Gastrocnemius medialis (tissue), 4 donors: Measurements from ENCODE around the gene SNAP25. TPM values are rescaled to one million over a fixed set of nuclear protein-coding genes. Genes with fewer than 3 reads are reported as not detected.

ENCODE experiments used
- ATAC-seq, 2 donors: fragments of 150-250 bp; one replicate each; pipeline ENCODE4 v1.9.1; 2016
- DNase-seq, 2 donors: peaks; one replicate each; pipeline ENCODE4 v3.0.0-alpha.2; 2019
- H3K27ac ChIP-seq, 4 donors: fragments of 200-600 bp; sonication (generic); 1 replicate in 1 of 4; 2 replicates in 3 of 4; pipeline ENCODE4 v1.5.1; 2016 to 2018; ENCODE audit warnings: mild to moderate bottlenecking in 2 of 4, moderate library complexity in 1 of 4
- H3K27me3 ChIP-seq, 3 donors: fragments of 200-600 bp; sonication (generic) in 2 of 3; 1 replicate in 1 of 3; 2 replicates in 2 of 3; pipeline versions ENCODE4 v1.5.1 to v1.6.0; 2016 to 2019; ENCODE audit warnings: mild to moderate bottlenecking in 1 of 3, moderate library complexity in 1 of 3
- H3K36me3 ChIP-seq, 2 donors: fragments of 200-600 bp; sonication (generic) in 1 of 2; one replicate each; pipeline ENCODE4 v1.5.1; 2017 to 2018
- H3K4me1 ChIP-seq, 2 donors: fragments of 200-600 bp; sonication (generic) in 1 of 2; one replicate each; pipeline ENCODE4 v1.5.1; 2016 to 2017; ENCODE audit warnings: mild to moderate bottlenecking in 2 of 2
- H3K4me3 ChIP-seq, 4 donors: fragments of 200-600 bp; sonication (generic) in 3 of 4; 1 replicate in 1 of 4; 2 replicates in 3 of 4; pipeline ENCODE4 v1.5.1; 2016 to 2019; ENCODE audit warnings: mild to moderate bottlenecking in 2 of 4
- H3K9me3 ChIP-seq, 3 donors: fragments of 200-600 bp; sonication (generic) in 2 of 3; 1 replicate in 1 of 3; 2 replicates in 2 of 3; pipeline ENCODE4 v1.5.1; 2016 to 2019
- CTCF ChIP-seq, 5 experiments: fragments of 450-650 bp in 3 of 5; fragments of 200-600 bp in 2 of 5; sonication (generic) in 2 of 5; IDR thresholded peaks in 4 of 5; conservative IDR thresholded peaks in 1 of 5; 1 replicate in 4 of 5; 2 replicates in 1 of 5; pipeline ENCODE4 v1.5.1; 2016 to 2019; ENCODE audit warnings: antibody characterized with exemption in 5 of 5, mild to moderate bottlenecking in 3 of 5, moderate library complexity in 3 of 5
- POLR2A ChIP-seq, 2 donors: fragments of 450-650 bp; IDR thresholded peaks; one replicate each; pipeline ENCODE4 v1.6.1; 2017; ENCODE audit warnings: antibody characterized with exemption in 2 of 2, mild to moderate bottlenecking in 2 of 2, moderate library complexity in 2 of 2
- in situ Hi-C, 4 donors: fragments of 200-750 bp; cut with MboI; loops; one replicate each; pipeline versions ENCODE4 v1.15.0 to v1.8.0; 2017; ENCODE audit warnings: low sequenced_read_pairs in 4 of 4
- intact Hi-C: fragments of 100-400 bp; cut with DNase I; formaldehyde crosslinking; loops from one replicate; pipeline ENCODE4 v1.15.1; 2023; ENCODE audit warnings: low total_unique reads
- total RNA-seq, 4 donors: library from RNA; depleted of rRNA; stranded (reverse); fragments of >200 nt; gene quantifications; one replicate each; pipeline versions ENCODE4 v1.1.0 to v1.2.3, GENCODE V29; 2016

The SNAP25 gene
- total RNA-seq, 4 donors from 2014 or later = 0.23 TPM; not detected in 3

DNA sequence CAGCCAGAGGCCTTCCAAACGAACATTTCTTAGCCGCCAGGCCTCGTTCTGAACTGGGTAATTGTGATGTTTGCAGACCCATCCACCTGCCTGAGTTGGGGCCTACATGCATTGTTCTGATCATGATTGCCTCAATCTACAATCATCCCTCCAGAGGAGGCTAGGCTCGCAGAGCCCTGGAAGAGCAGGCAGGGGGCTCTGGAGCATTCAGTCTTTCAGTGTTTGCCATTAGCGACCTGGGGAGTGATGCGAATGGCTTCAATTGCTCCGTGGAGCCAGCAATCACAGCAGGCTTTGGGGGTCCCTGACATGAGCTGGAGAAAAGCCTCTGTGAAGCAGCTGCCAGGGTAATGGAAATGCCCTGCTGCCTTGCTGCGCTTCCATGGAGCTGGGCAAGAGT is 22.0 kb downstream of the SNAP25 start:
- Histone ChIP-seq H3K9me3 (no peaks in the 10 kb centered on the region), H3K27me3 (no peaks in the 10 kb centered on the region), H3K36me3 (no peaks in the 10 kb centered on the region), H3K27ac (no peak overlapping the region), H3K4me1 (no peaks in the 10 kb centered on the region), H3K4me3 (no peak overlapping the region)
- DNase-seq = no peak
- no peak for ATAC-seq
- no peak for TF ChIP-seq CTCF (IDR thresholded peaks at IDR 0.05 in 4 of 5, conservative IDR thresholded peaks at IDR 0.05 in 1 of 5)
- no peak for TF ChIP-seq POLR2A (IDR thresholded peaks at IDR 0.05)
- in situ Hi-C loops (no loop called here), intact Hi-C loops (no loop called here)

- ATAC-seq (no peak), DNase-seq (no peak)
- TF ChIP-seq POLR2A (IDR thresholded peaks at IDR 0.05) (no peak), CTCF (IDR thresholded peaks at IDR 0.05 in 4 of 5, conservative IDR thresholded peaks at IDR 0.05 in 1 of 5) (no peak)
- intact Hi-C loops (no loop called here), in situ Hi-C loops (no loop called here)
- Histone ChIP-seq H3K27me3 (no peaks in the 10 kb centered on the region), H3K27ac (no peak overlapping the region), H3K4me1 (no peaks in the 10 kb centered on the region), H3K4me3 (no peak overlapping the region), H3K36me3 (no peaks in the 10 kb centered on the region), H3K9me3 (no peaks in the 10 kb centered on the region)
These were observed 23.5 kb downstream of the SNAP25 start for GRCh38 chr20:10242166-10242565.

DNA sequence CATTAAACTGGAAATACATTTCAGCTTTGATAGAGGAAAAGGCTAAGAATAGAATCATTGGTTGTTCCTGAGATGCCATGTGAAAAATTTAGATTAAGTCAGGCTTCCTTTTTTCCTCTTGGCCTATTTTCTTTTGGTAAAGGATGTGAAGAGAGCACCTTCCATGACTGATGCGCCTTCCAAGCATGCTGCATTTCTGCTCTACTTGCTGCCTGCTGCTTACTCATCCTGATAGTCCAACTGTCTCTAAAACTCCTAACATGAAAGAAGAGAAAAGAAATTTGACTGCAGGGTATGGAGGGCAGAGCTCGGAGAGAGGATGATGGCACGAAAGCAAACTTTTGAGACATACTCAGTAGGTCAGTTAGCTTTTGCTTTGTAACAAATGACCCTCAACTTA is 28.8 kb downstream of the SNAP25 start:
- H3K27me3 ChIP-seq = no peaks in the 10 kb centered on the region
- intact Hi-C loops = no loop called here
- H3K36me3 ChIP-seq = no peaks in the 10 kb centered on the region
- TF ChIP-seq POLR2A (IDR thresholded peaks at IDR 0.05) (no peak), CTCF (IDR thresholded peaks at IDR 0.05 in 4 of 5, conservative IDR thresholded peaks at IDR 0.05 in 1 of 5) (no peak)
- no peak overlapping the region for H3K27ac ChIP-seq
- DNase-seq = no peak
- no peaks in the 10 kb centered on the region for H3K9me3 ChIP-seq
- in situ Hi-C loops = no loop called here
- H3K4me3 ChIP-seq = no peak overlapping the region
- ATAC-seq = no peak
- H3K4me1 ChIP-seq = no peaks in the 10 kb centered on the region

DNA sequence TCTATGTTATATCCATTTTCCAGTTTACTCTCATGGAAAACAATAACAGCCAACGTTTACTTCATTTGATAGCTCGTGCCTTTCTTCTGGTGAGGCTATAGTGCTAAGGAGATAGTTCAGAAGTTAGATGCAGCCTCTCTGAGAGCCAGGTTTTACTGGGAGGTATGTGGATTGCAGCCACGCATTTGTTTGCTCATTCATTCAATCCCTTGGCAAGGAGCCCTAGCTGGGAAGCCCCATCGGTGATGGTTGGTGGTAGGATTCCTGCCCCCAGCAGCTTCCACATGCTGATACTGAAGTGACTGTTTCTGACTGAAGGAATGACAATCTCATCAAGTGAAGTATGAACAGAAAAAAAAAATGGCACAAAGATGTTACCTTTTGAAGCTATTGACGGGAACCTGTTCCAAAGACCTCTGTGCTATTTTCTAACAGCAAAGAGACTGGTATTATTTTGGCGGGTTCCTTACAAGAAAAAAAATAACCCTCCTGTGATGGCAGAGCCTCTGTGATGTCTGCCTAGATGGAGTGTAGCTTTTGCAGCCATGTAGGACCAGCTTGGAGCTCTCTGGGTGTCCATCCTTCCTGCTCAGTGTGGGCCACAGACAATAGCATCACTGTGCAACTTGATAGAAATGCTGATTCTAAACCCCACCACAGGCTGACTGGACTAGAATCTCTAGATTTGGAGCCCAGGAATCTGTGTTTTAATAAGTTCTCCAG is 30.6 kb downstream of the SNAP25 start:
- TF ChIP-seq CTCF (IDR thresholded peaks at IDR 0.05 in 4 of 5, conservative IDR thresholded peaks at IDR 0.05 in 1 of 5) = no peak
- TF ChIP-seq POLR2A (IDR thresholded peaks at IDR 0.05) = no peak
- in situ Hi-C loops = no loop called here
- H3K36me3 ChIP-seq = no peaks in the 10 kb centered on the region
- no peak for DNase-seq
- no peaks in the 10 kb centered on the region for H3K27me3 ChIP-seq
- no peak for ATAC-seq
- no peak overlapping the region for H3K27ac ChIP-seq
- no peaks in the 10 kb centered on the region for H3K9me3 ChIP-seq
- no peak overlapping the region for H3K4me3 ChIP-seq
- intact Hi-C loops = no loop called here
- no peaks in the 10 kb centered on the region for H3K4me1 ChIP-seq

DNA sequence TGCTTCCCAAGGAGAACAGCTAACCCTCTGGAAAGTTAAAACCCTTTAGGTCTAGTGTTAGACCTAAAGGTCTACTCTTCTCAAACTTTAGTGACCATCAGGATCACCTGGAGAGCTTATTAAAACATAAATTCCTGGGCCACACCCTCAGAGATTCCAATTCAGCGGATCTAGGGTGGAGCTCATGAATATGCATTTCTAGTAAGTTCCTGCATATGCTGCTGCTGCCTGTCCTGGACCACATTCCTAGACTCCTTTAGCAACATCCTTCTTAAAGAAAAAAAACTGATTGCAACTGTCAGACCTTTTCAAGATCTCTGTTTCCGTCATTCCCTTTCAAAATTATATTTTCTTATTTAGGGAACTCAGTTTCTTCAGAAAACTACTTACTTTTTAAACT is 31.2 kb downstream of the SNAP25 start:
- no peak overlapping the region for H3K4me3 ChIP-seq
- no peak for DNase-seq
- H3K4me1 ChIP-seq = no peaks in the 10 kb centered on the region
- no peak overlapping the region for H3K27ac ChIP-seq
- H3K27me3 ChIP-seq = no peaks in the 10 kb centered on the region
- ATAC-seq = no peak
- H3K9me3 ChIP-seq = no peaks in the 10 kb centered on the region
- intact Hi-C loops = no loop called here
- no peaks in the 10 kb centered on the region for H3K36me3 ChIP-seq
- TF ChIP-seq CTCF (IDR thresholded peaks at IDR 0.05 in 4 of 5, conservative IDR thresholded peaks at IDR 0.05 in 1 of 5) (no peak), POLR2A (IDR thresholded peaks at IDR 0.05) (no peak)
- in situ Hi-C loops = no loop called here
